Fibroblast of skin of scalp (primary cell): ENCODE measurements around the gene TRIM58.

ENCODE experiments used
- DNase-seq: peaks from one replicate; pipeline ENCODE4 v3.0.0-alpha.2; 2013

The TRIM58 gene

GRCh38 chr1:247895163-247895637 is 38.2 kb downstream of the TRIM58 start, which contains the start of gene OR2W3:
TSS of gene OR2W3 (plus strand) at chr1:247895587. CDS start at chr1:247895587, 0 bp downstream.
- DNase-seq = no peak

- no peak for DNase-seq
Measured at GRCh38 chr1:247895976-247896375, 39.0 kb downstream of the TRIM58 start.

- no peak for DNase-seq
Measured at GRCh38 chr1:247904122-247904521, 47.1 kb downstream of the TRIM58 start.

GRCh38 chr1:247905181-247905580 is 48.2 kb downstream of the TRIM58 start:
- no peak for DNase-seq

DNA sequence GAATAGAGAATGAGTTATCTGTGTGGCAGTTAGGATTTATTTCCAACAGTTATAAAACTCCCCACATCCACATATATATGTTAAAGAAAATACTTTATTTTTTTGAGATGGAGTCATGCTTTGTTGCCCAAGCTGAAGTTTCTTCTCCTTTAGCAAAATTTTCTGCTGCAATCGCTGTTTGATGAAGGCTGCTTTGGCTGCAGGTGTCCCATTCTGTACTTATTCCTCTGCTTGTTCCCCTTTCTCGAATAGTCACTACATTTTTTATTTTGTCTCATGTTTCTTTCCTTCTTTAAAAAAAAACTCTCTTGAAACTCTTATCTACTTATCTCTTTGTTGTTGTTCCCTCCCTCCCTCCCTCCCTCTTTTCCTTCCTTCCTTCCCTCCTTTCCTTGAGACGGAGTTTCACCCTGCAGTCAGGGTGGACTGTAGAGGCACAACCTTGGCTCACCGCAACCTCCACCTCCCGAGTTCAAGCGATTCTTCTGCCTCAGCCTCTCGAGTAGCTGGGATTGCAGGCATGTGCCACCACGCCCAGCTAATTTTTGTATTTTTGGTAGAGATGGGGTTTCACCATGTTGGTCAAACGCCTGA is 49.0 kb downstream of the TRIM58 start:
- no peak for DNase-seq

DNA sequence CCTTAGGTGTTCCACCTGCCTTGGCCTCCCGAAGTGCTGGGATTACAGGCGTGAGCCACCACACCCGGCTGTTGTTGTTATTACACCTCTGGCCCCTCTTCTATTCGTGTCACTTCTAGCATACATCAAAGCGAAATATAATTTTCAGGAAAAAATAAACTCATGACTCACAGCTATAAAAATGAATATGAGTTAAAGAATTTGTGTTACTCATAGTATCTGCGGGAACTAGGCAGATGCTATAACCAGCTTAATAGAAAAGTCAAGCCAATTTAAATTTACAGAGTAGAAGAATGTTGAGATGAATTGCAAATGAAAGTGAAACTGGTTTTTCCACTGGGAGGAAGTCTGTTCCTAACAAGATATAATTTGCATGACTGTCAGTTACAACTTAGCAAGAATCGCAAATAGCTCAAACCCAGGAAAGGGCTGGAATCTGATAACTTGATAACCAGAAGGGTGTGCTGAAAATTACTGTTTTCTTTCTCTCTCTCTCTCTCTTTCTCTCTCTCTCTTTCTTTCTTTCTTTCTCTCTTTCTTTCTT is 49.6 kb downstream of the TRIM58 start:
- no peak for DNase-seq

DNA sequence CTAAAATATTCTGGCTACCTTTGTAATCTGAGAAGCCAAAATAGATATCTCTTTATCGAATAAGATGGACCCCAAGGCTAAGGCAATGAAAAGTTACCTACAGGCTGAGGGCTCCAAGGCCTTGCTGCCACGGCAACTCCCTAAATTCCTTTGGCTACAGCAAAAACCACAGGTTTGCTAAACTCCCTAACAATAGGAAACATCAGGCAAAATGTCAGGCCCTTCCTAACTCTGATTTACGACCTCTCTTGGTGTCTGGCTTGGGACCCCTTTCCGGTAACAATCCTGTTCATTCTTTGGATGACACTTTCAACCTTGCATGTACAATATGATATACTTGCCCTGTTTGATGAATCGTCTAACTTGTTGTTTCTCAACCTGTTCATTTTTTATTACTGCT is 51.8 kb downstream of the TRIM58 start:
- no peak for DNase-seq

GRCh38 chr1:247913786-247914185 is 56.8 kb downstream of the TRIM58 start:
- DNase-seq = no peak

DNA sequence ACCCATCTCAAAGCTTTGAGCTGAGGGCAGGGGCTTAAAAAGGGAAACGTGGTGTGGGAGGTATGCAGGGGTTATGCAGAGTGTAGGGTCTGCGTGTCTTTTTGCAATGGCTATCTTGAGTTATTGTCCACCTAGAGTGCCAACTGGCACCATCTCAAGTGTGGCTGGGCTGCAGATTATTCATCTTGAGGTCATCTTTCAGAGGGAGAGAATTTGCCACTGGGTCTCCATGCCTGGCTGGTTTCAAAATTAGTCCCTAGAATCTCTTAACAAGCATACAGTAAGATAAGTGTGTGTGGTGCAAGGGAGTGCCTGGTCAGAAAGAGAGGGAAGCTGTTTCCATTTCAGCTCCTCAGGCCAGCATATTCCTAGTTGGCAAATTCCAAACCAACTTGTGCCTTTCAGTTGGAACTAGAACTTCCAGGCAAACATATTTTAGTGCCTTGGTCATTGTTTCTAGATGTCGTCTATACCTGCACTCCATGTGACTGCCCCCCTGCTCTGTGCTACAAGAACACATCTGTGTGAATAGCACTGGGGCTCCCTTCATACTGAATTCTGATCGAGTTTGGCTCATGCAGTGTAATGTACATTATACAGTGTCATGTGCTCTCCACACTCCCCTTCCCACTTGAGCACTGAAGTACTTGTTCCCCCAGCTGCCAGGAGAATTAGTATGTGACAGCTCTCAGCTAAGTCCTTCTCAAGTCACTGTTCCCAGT is 58.1 kb downstream of the TRIM58 start:
- no peak for DNase-seq

- no peak for DNase-seq
Measured at GRCh38 chr1:247919952-247920351, 63.0 kb downstream of the TRIM58 start, which contains the start of gene OR2T8. TSS of gene OR2T8 (plus strand) at chr1:247920252. CDS start at chr1:247921018, 766 bp downstream.

- DNase-seq = no peak
Measured at GRCh38 chr1:247923941-247924340, 67.0 kb downstream of the TRIM58 start.

DNA sequence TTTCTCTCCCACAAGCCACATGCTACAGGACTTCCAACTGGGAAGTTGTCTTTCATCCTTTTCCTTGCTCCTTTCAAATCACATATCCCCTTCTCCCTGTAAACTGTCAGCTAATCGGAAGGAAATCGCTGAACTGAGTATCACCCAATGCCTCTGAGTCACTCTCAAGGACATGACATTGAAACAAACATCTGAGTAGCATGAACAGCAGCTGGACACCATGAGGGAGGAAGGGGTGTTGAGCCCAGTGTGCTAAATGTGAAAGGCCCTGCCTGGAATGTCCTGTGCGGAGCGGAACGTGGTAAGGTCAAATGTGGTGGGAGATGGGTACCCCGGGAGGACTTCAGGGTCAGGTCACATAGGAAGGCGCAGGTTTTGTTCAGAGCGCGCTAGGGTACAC is 67.9 kb downstream of the TRIM58 start, which contains the start of gene OR2AJ1:
Gene OR2AJ1 (plus strand): TSS at position 22 of the 400 bp plus-strand sequence. CDS start 8,880 bp downstream, outside the sequence.
- no peak for DNase-seq
